ENCODE data around the gene MYB.

GRCh38 chr6:135187372-135187771, 6.3 kb downstream of the MYB start:
- TF ChIP-seq CTCF (IDR thresholded peaks at IDR 0.05; ENCODE audit: poor library complexity): no peak
- TF ChIP-seq EZH2 (IDR thresholded peaks at IDR 0.05; ENCODE audit: borderline replicate concordance): no peak

All from hepatocyte (in vitro differentiated cells).